Lower lobe of right lung (tissue), 2 donors: ENCODE results near the gene SPRY4. TPM values are rescaled to one million over a fixed set of nuclear protein-coding genes. Genes with fewer than 3 reads are reported as not detected.
A peak's percentile ranks its signal among the peaks of the same experiment; 100 is the strongest.
"Not testable (repeated sequence)": the region's sequence is repeated elsewhere in the genome, so short reads cannot be mapped to it uniquely, and the experiment has no call there.

ENCODE experiments used
- ATAC-seq, 2 donors: fragments of 200-7000 bp; cut with Tn5 transposase; one replicate each; pipeline ENCODE4 v1.9.1; 2020 to 2022; ENCODE audit warnings: mild to moderate bottlenecking in 2 of 2, moderate library complexity in 2 of 2
- DNase-seq: peaks from one replicate; pipeline ENCODE4 v3.0.0-alpha.2; 2020
- H3K27ac ChIP-seq: fragments of 200-600 bp; one replicate; pipeline ENCODE4 v1.8.0; 2022
- H3K27me3 ChIP-seq: fragments of 200-600 bp; one replicate; pipeline ENCODE4 v1.8.0; 2022; ENCODE audit warnings: low read depth
- H3K36me3 ChIP-seq: fragments of 200-600 bp; one replicate; pipeline ENCODE4 v1.8.0; 2022; ENCODE audit warnings: mild to moderate bottlenecking
- H3K4me1 ChIP-seq: fragments of 200-600 bp; one replicate; pipeline ENCODE4 v1.8.0; 2022
- H3K4me3 ChIP-seq: fragments of 200-600 bp; one replicate; pipeline ENCODE4 v1.8.0; 2022; ENCODE audit warnings: mild to moderate bottlenecking
- H3K9me3 ChIP-seq: fragments of 200-600 bp; one replicate; pipeline ENCODE4 v1.8.0; 2022
- CTCF ChIP-seq: fragments of 200-600 bp; IDR thresholded peaks from one replicate; pipeline ENCODE4 v1.8.0; 2022; ENCODE audit warnings: antibody characterized with exemption, mild to moderate bottlenecking
- intact Hi-C: fragments of 100-400 bp; cut with DNase I; formaldehyde crosslinking; loops from one replicate; pipeline ENCODE4 v1.11.0; 2022
- long read RNA-seq: library from polyadenylated mRNA; unstranded; transcript quantifications from one replicate; pipeline ENCODE4 v2.0.0, GENCODE V29; 2021
- total RNA-seq: library from RNA; stranded (reverse); fragmentation: NEBNext Ultra II Directional; extraction: Animal tissue kit (Norgen Biotek cat#: 25700); gene quantifications from one replicate; pipeline ENCODE4 v1.2.1, GENCODE V29; 2021
- donor health status: DM: no; HTN: yes; CAD: no; lungs with severe emphysema.

Gene SPRY4
- 42.7 TPM for total RNA-seq
- long read RNA-seq, full-length matches to known transcripts, result 19 of 23 reads
- long read RNA-seq, partial matches to known transcripts, result 0 of 23 reads
- long read RNA-seq, other reads (novel, unspliced or antisense), result 4 of 23 reads

GRCh38 chr5:142324871-142325724 lies at the start of gene SPRY4:
SPRY4 (minus strand) TSS chr5:142325021; CDS start chr5:142315108, 9,913 bp downstream.
- DNase-seq (peak; percentile 92), ATAC-seq (peak; percentile 87 to 89)
- H3K36me3 ChIP-seq, result no peaks in the 10 kb centered on the region
- intact Hi-C loops, result no loop called here
- TF ChIP-seq CTCF, result no peak
- peaks cover 55% of the 10 kb centered on the region for H3K4me1 ChIP-seq
- H3K27ac ChIP-seq, result peak within 1 kb of the TSS; percentile 97
- peak within 1 kb of the TSS; percentile 76 for H3K4me3 ChIP-seq
- H3K27me3 ChIP-seq, result peaks cover 29% of the 10 kb centered on the region
- H3K9me3 ChIP-seq, result no peaks in the 10 kb centered on the region

GRCh38 chr5:142368529-142368928 lies 43.7 kb upstream of the SPRY4 start:
- Histone ChIP-seq H3K4me1 (peaks cover 4% of the 10 kb centered on the region), H3K36me3 (no peaks in the 10 kb centered on the region), H3K4me3 (no peak overlapping the region), H3K9me3 (no peaks in the 10 kb centered on the region), H3K27ac (no peak overlapping the region), H3K27me3 (no peaks in the 10 kb centered on the region)
- no peak for TF ChIP-seq CTCF
- no peak for DNase-seq
- intact Hi-C loops, result no loop called here
- ATAC-seq, result no peak

GRCh38 chr5:142366007-142366406 lies 41.2 kb upstream of the SPRY4 start:
- H3K4me1 ChIP-seq, result peaks cover 22% of the 10 kb centered on the region
- no peaks in the 10 kb centered on the region for H3K27me3 ChIP-seq
- intact Hi-C loops, result no loop called here
- no peak overlapping the region for H3K27ac ChIP-seq
- no peak for DNase-seq
- H3K4me3 ChIP-seq, result no peak overlapping the region
- H3K36me3 ChIP-seq, result no peaks in the 10 kb centered on the region
- no peak for ATAC-seq
- TF ChIP-seq CTCF, result no peak
- H3K9me3 ChIP-seq, result no peaks in the 10 kb centered on the region

GRCh38 chr5:142364251-142365145 lies 39.7 kb upstream of the SPRY4 start:
- peaks cover 5% of the 10 kb centered on the region for H3K27me3 ChIP-seq
- intact Hi-C loops, result no loop called here
- no peak for TF ChIP-seq CTCF
- ATAC-seq (no peak), DNase-seq (no peak)
- H3K4me1 ChIP-seq, result peaks cover 22% of the 10 kb centered on the region
- H3K9me3 ChIP-seq, result no peaks in the 10 kb centered on the region
- H3K27ac ChIP-seq, result no peak overlapping the region
- no peaks in the 10 kb centered on the region for H3K36me3 ChIP-seq
- H3K4me3 ChIP-seq, result no peak overlapping the region

- TF ChIP-seq CTCF, result no peak
- intact Hi-C loops, result no loop called here
- Histone ChIP-seq H3K4me3 (no peak overlapping the region), H3K9me3 (no peaks in the 10 kb centered on the region), H3K27me3 (peaks cover 5% of the 10 kb centered on the region), H3K4me1 (peaks cover 25% of the 10 kb centered on the region), H3K36me3 (no peaks in the 10 kb centered on the region), H3K27ac (peak overlapping the region; percentile 70)
- no peak for DNase-seq
- no peak for ATAC-seq
These were observed 38.8 kb upstream of the SPRY4 start for GRCh38 chr5:142363619-142363963.

- ATAC-seq, H3K36me3 ChIP-seq, DNase-seq, intact Hi-C loops, H3K4me3 ChIP-seq, H3K27me3 ChIP-seq, H3K9me3 ChIP-seq: not testable (repeated sequence)
- H3K27ac ChIP-seq, result peak overlapping the region; percentile 70
- peaks cover 39% of the 10 kb centered on the region for H3K4me1 ChIP-seq
These were observed 37.4 kb upstream of the SPRY4 start for GRCh38 chr5:142362193-142362592.
